ENCODE results near the gene PLA2G6. TPM values are rescaled to one million over a fixed set of nuclear protein-coding genes. Genes with fewer than 3 reads are reported as not detected.

PLA2G6 gene
- total RNA-seq, 2 donors from 2014 or later = 60.6 to 60.7 TPM

DNA sequence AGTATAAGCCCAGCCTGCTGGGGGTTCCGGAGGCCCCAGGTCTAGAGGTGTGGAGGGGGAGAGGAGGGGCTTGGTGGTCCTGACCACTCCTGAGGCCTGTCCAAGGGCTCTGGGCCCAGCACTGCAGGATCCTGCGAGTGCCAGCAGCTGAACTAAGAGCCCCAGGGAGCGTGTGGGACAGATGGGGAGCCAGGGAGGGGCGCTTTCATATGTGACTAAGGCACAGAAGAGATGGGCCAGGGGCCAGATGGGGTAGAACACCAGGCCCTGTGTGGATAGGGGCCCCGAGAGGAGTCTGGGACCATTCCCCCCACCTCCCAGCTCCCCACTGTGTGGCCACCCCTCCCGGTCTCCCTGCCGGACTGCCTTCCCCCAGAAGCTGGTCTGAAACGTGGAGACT lies 38.5 kb upstream of the PLA2G6 start:
- DNase-seq = peak; percentile 58

DNA sequence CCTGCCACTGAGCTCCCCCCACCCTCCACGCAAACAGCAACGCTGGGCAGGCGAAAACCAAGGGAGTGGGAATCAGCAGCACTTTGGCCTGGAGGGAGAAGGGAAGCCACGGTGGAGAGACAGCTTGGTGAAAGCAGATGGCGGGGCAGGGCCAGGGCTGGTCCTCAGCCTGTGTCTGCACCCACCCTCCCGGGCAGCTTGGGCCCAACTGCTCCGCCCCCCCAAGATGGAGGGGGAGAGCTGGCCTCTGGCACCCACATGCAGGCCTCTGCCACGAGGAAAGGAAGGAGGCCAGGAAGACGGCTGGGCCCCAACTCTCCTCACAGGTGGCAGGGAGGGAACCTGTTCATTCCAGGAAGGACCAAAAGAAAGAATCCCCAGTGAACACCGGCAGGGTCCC lies 38.0 kb upstream of the PLA2G6 start:
- Mint-ChIP-seq H3K27me3 (ENCODE audit: insufficient read depth) (peaks cover 5% of the 10 kb centered on the region), H3K36me3 (ENCODE audit: low read depth) (peaks cover 25% of the 10 kb centered on the region), H3K4me1 (peaks cover 16% of the 10 kb centered on the region), H3K4me3 (no peak overlapping the region), H3K9me3 (no peaks in the 10 kb centered on the region), H3K27ac (peak overlapping the region; percentile 91)
- H3K36me3 ChIP-seq (ENCODE audit: control insufficient read depth, insufficient read depth, low read length) = peaks cover 4% of the 10 kb centered on the region
- H3K4me3 ChIP-seq (ENCODE audit: low read length) = no peak overlapping the region
- no peaks in the 10 kb centered on the region for H3K9me3 ChIP-seq (ENCODE audit: control insufficient read depth, low read length)
- TF ChIP-seq, protein P1, sequence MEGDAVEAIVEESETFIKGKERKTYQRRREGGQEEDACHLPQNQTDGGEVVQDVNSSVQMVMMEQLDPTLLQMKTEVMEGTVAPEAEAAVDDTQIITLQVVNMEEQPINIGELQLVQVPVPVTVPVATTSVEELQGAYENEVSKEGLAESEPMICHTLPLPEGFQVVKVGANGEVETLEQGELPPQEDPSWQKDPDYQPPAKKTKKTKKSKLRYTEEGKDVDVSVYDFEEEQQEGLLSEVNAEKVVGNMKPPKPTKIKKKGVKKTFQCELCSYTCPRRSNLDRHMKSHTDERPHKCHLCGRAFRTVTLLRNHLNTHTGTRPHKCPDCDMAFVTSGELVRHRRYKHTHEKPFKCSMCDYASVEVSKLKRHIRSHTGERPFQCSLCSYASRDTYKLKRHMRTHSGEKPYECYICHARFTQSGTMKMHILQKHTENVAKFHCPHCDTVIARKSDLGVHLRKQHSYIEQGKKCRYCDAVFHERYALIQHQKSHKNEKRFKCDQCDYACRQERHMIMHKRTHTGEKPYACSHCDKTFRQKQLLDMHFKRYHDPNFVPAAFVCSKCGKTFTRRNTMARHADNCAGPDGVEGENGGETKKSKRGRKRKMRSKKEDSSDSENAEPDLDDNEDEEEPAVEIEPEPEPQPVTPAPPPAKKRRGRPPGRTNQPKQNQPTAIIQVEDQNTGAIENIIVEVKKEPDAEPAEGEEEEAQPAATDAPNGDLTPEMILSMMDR (conservative IDR thresholded peaks at IDR 0.05) = no peak
- peak; percentile 64 for DNase-seq
- H3K27me3 ChIP-seq (ENCODE audit: control insufficient read depth, insufficient read depth, low read length, poor library complexity, severe bottlenecking) = no peaks in the 10 kb centered on the region
- WGBS, 2 experiments (ENCODE audit: insufficient coverage in 1 of 2, insufficient read length in 1 of 2) = 84% methylated on average over 5 to 10 of the region's 10 CpGs
- no peak overlapping the region for H3K9ac ChIP-seq (ENCODE audit: extremely low read depth, low read length, poor library complexity, severe bottlenecking)
- H3K27ac ChIP-seq (ENCODE audit: low read depth, low read length) = peak overlapping the region; percentile 49
- H3K4me1 ChIP-seq (ENCODE audit: control insufficient read depth, insufficient read depth, low read length) = peaks cover 9% of the 10 kb centered on the region

More for the DNA sequence above, 38.5 kb upstream of the PLA2G6 start:
- Histone ChIP-seq H3K4me3 (ENCODE audit: low read length) (no peak overlapping the region), H3K36me3 (ENCODE audit: control insufficient read depth, insufficient read depth, low read length) (peaks cover under 1% of the 10 kb centered on the region), H3K9ac (ENCODE audit: extremely low read depth, low read length, poor library complexity, severe bottlenecking) (no peak overlapping the region), H3K9me3 (ENCODE audit: control insufficient read depth, low read length) (no peaks in the 10 kb centered on the region), H3K27me3 (ENCODE audit: control insufficient read depth, insufficient read depth, low read length, poor library complexity, severe bottlenecking) (no peaks in the 10 kb centered on the region), H3K4me1 (ENCODE audit: control insufficient read depth, insufficient read depth, low read length) (peaks cover 9% of the 10 kb centered on the region), H3K27ac (ENCODE audit: low read depth, low read length) (peak overlapping the region; percentile 49)
- Mint-ChIP-seq H3K4me3 (no peak overlapping the region), H3K36me3 (ENCODE audit: low read depth) (peaks cover 30% of the 10 kb centered on the region), H3K27ac (no peak overlapping the region), H3K27me3 (ENCODE audit: insufficient read depth) (peaks cover under 1% of the 10 kb centered on the region), H3K9me3 (no peaks in the 10 kb centered on the region), H3K4me1 (peaks cover 12% of the 10 kb centered on the region)
- 90 to 92% methylated on average over 4 to 8 of the region's 8 CpGs for WGBS, 2 experiments (ENCODE audit: insufficient coverage in 1 of 2, insufficient read length in 1 of 2)
- TF ChIP-seq, protein P1 (conservative IDR thresholded peaks at IDR 0.05) = no peak

DNA sequence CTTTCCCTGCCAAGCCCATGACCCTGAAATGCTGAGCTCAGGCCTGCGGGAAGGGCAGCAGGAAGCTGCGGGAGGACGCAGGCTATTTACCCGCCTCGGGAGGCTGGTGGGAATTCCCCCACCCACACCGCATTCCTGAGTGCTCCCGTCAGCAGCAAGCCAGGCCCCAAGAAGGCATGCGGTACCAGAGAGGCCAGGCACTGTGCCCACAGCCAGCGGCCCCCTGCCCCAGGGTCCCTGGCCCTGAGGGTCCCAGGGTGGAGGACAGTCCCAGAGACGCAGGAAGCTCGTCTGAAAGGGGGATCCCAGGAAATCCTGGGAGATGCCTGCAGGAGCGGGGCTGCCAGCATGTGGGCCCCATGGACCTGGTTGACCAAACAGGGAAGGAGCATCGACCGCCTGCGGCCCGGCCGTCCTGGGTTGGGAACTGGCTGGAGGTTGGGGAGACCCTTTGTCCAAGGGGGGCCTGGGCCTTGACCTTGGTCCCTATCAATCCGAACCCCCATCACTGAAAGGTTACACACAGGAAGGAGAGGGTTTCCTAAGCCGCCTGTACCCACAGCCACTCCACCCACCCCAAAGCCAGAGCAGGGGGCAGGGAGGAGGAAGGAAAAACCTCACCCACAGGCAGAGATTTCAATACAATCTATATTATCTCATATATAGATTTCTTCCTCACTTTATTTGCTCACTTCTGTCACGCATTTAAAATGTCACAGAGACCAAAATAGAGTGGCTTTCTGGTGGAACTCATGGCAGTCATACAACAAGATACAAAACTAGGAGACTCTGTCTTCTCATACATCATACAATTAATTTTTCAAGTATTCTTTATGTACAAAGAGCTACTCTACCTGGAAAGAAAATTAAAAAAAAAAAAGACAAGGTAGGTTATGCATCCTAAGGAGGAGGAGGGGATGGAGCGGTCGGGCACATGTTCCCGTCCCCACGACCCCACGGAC lies 37.3 kb upstream of the PLA2G6 start:
- peaks cover 4% of the 10 kb centered on the region for H3K36me3 ChIP-seq (ENCODE audit: control insufficient read depth, insufficient read depth, low read length)
- TF ChIP-seq, protein P1 (conservative IDR thresholded peaks at IDR 0.05) = no peak
- 61 to 75% methylated on average over 12 to 23 of the region's 25 CpGs for WGBS, 2 experiments (ENCODE audit: insufficient coverage in 1 of 2, insufficient read length in 1 of 2)
- peak overlapping the region; percentile 25 for H3K9ac ChIP-seq (ENCODE audit: extremely low read depth, low read length, poor library complexity, severe bottlenecking)
- DNase-seq = peak; percentile 91
- H3K27ac ChIP-seq (ENCODE audit: low read depth, low read length) = peak overlapping the region; percentile 49
- no peaks in the 10 kb centered on the region for H3K27me3 ChIP-seq (ENCODE audit: control insufficient read depth, insufficient read depth, low read length, poor library complexity, severe bottlenecking)
- H3K27me3 Mint-ChIP-seq (ENCODE audit: insufficient read depth) = peaks cover 10% of the 10 kb centered on the region
- H3K4me1 ChIP-seq (ENCODE audit: control insufficient read depth, insufficient read depth, low read length) = peaks cover 9% of the 10 kb centered on the region
- H3K9me3 ChIP-seq (ENCODE audit: control insufficient read depth, low read length) = no peaks in the 10 kb centered on the region
- peak overlapping the region; percentile 91 for H3K27ac Mint-ChIP-seq
- no peak overlapping the region for H3K4me3 Mint-ChIP-seq
- H3K9me3 Mint-ChIP-seq = no peaks in the 10 kb centered on the region
- peaks cover 20% of the 10 kb centered on the region for H3K36me3 Mint-ChIP-seq (ENCODE audit: low read depth)
- no peak overlapping the region for H3K4me3 ChIP-seq (ENCODE audit: low read length)
- H3K4me1 Mint-ChIP-seq = peaks cover 16% of the 10 kb centered on the region
